T-cell (primary cell): ENCODE data around the gene TCF7L1. TPM values are rescaled to one million over a fixed set of nuclear protein-coding genes. Genes with fewer than 3 reads are reported as not detected.

Experiments
- ATAC-seq, 4 experiments: fragments of 200-7000 bp in 3 of 4; fragments of 150-1000 bp in 1 of 4; cut with Tn5 transposase; replicated peaks in 1 of 4; 1 replicate in 3 of 4; 2 replicates in 1 of 4; pipeline ENCODE4 v1.10.0; 2021; ENCODE audit warnings: moderate library complexity in 3 of 4, mild to moderate bottlenecking in 2 of 4, moderate number of reproducible peaks in 1 of 4
- CTCF ChIA-PET, 2 donors: fragments of 300-600 bp; sonication (Branson Sonifier 250); formaldehyde crosslinking; loops; one replicate each; lab custom pipeline; 2022; ENCODE audit warnings: antibody characterized with exemption in 2 of 2; lab: Charles Lee
- POLR2A ChIA-PET, 2 donors: fragments of 300-600 bp; sonication (Branson Sonifier 250); formaldehyde crosslinking; loops; one replicate each; lab custom pipeline; 2022; ENCODE audit warnings: antibody characterized with exemption in 2 of 2; lab: Charles Lee
- DNase-seq, 35 experiments: peaks; one replicate each; pipeline versions ENCODE4 v3.0.0 to v3.0.0-alpha.2; 2013 to 2023
- H3K27ac ChIP-seq: one replicate; pipeline ENCODE4 v1.5.1; 2013; ENCODE audit warnings: low read length
- H3K27me3 ChIP-seq, 2 experiments: replicated peaks in 1 of 2; 1 replicate in 1 of 2; 2 replicates in 1 of 2; pipeline versions ENCODE4 v1.6.1 to v1.7.0; 2013; ENCODE audit warnings: low read length in 1 of 2, mixed read lengths in 1 of 2; ENCODE audit not compliant: control insufficient read depth in 2 of 2, insufficient read depth in 2 of 2; ENCODE audit errors: extremely low read depth in 1 of 2
- H3K36me3 ChIP-seq, 2 donors: 1 replicate in 1 of 2; 2 replicates in 1 of 2; pipeline versions ENCODE4 v1.6.1 to v1.7.0; 2013; ENCODE audit warnings: low read length in 1 of 2; ENCODE audit not compliant: control insufficient read depth in 2 of 2, insufficient read depth in 1 of 2; ENCODE audit errors: extremely low read depth in 1 of 2
- H3K4me1 ChIP-seq, 2 experiments: 1 replicate in 1 of 2; 2 replicates in 1 of 2; pipeline versions ENCODE4 v1.6.1 to v1.7.0; 2013; ENCODE audit warnings: low read length in 2 of 2, mixed read lengths in 1 of 2; ENCODE audit not compliant: insufficient read depth in 2 of 2, control insufficient read depth in 1 of 2; ENCODE audit errors: extremely low read depth in 1 of 2
- H3K4me3 ChIP-seq, 2 donors: 1 replicate in 1 of 2; 2 replicates in 1 of 2; pipeline versions ENCODE4 v1.5.1 to v1.7.0; 2013; ENCODE audit warnings: mild to moderate bottlenecking in 2 of 2, low read length in 1 of 2, moderate library complexity in 1 of 2; ENCODE audit not compliant: control insufficient read depth in 1 of 2; ENCODE audit errors: extremely low read depth in 1 of 2
- H3K9me3 ChIP-seq: 2 replicates; pipeline ENCODE4 v1.7.0; 2013
- H3K27ac Mint-ChIP-seq, 2 donors: one replicate each; pipeline ENCODE4 v1.8.0; 2020 to 2021; ENCODE audit warnings: mild to moderate bottlenecking in 2 of 2, mixed read lengths in 2 of 2
- H3K27me3 Mint-ChIP-seq, 2 donors: one replicate each; pipeline ENCODE4 v1.8.0; 2021 to 2022; ENCODE audit warnings: mixed read lengths in 2 of 2
- H3K36me3 Mint-ChIP-seq: one replicate; pipeline ENCODE4 v1.8.0; 2021; ENCODE audit warnings: mixed read lengths
- H3K4me1 Mint-ChIP-seq, 3 donors: one replicate each; pipeline ENCODE4 v1.8.0; 2020 to 2022; ENCODE audit warnings: mixed read lengths in 3 of 3, mild to moderate bottlenecking in 1 of 3
- H3K4me3 Mint-ChIP-seq, 3 donors: one replicate each; pipeline ENCODE4 v1.8.0; 2020 to 2022; ENCODE audit warnings: mild to moderate bottlenecking in 3 of 3, mixed read lengths in 3 of 3, moderate library complexity in 3 of 3
- H3K9me3 Mint-ChIP-seq, 3 donors: one replicate each; pipeline ENCODE4 v1.8.0; 2020 to 2022; ENCODE audit warnings: mixed read lengths in 3 of 3
- WGBS: methylation state at CpG from one replicate; pipeline ENCODE4 v1.1.5; 2013; ENCODE audit warnings: missing lambda C conversion rate; ENCODE audit not compliant: insufficient coverage; 5-methylcytosine and 5-hydroxymethylcytosine counted together
- total RNA-seq, 35 experiments: library from RNA in 6 of 35; stranded (reverse) in 6 of 35; fragments of 120-200 nt in 1 of 35; gene quantifications; one replicate each; pipeline versions ENCODE4 v1.2.1 to v1.2.4 and lab custom pipeline; 2013 to 2026

TCF7L1 gene
- total RNA-seq, 5 donors from 2014 or later (not counting 1 experiment from before 2014, with no cell fraction given), result 0.07 to 0.16 (median 0.15) TPM; not detected in 2

- H3K36me3 ChIP-seq, result no peaks in the 10 kb centered on the region
- Mint-ChIP-seq H3K36me3 (no peaks in the 10 kb centered on the region), H3K9me3 (no peaks in the 10 kb centered on the region), H3K27ac (no peak overlapping the region), H3K4me1 (no peaks in the 10 kb centered on the region), H3K4me3 (no peak overlapping the region), H3K27me3 (peaks cover 23 to 24% of the 10 kb centered on the region in 2 donors)
- H3K27me3 ChIP-seq, result peaks cover 0 to 32% of the 10 kb centered on the region in 2 experiments
- no peaks in the 10 kb centered on the region for H3K4me1 ChIP-seq
- ChIA-PET POLR2A (no interaction called here), CTCF (no interaction called here)
- no peak overlapping the region for H3K4me3 ChIP-seq
- H3K9me3 ChIP-seq, result no peaks in the 10 kb centered on the region
- no peak overlapping the region for H3K27ac ChIP-seq
- ATAC-seq (no peak), DNase-seq (no peak)
- WGBS, result 42% methylated on average over 3 of the region's 10 CpGs
Measured at GRCh38 chr2:85230679-85231467, 97.7 kb downstream of the TCF7L1 start.

DNA sequence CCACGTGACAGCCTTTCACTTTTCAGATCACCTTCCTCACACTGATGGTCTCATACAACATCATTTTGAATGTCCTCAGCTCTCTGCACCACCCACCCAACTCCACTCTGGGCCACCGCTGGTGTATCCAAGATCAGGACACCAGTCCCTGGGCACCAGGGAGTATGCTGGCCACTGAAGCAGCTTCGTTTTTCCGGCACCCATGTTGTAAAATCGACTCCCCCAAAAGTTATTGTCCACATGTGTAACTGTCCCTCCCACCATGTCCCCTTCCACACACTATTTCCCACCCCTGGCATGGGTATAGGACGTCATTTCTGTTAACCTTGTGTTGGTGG is 98.2 kb downstream of the TCF7L1 start:
- H3K4me3 ChIP-seq, result no peak overlapping the region
- ChIA-PET POLR2A (no interaction called here), CTCF (no interaction called here)
- DNase-seq (no peak), ATAC-seq (no peak)
- no peaks in the 10 kb centered on the region for H3K36me3 Mint-ChIP-seq
- H3K36me3 ChIP-seq, result no peaks in the 10 kb centered on the region
- peaks cover 0 to 33% of the 10 kb centered on the region in 2 experiments for H3K27me3 ChIP-seq
- H3K27me3 Mint-ChIP-seq, result peaks cover 19 to 26% of the 10 kb centered on the region in 2 donors
- H3K4me3 Mint-ChIP-seq, result no peak overlapping the region
- no peaks in the 10 kb centered on the region for H3K4me1 ChIP-seq
- H3K4me1 Mint-ChIP-seq, result no peaks in the 10 kb centered on the region
- no peaks in the 10 kb centered on the region for H3K9me3 ChIP-seq
- H3K27ac Mint-ChIP-seq, result no peak overlapping the region
- no peak overlapping the region for H3K27ac ChIP-seq
- 78% methylated on average over 4 of the region's 6 CpGs for WGBS
- no peaks in the 10 kb centered on the region for H3K9me3 Mint-ChIP-seq

GRCh38 chr2:85231952-85232351 is 98.8 kb downstream of the TCF7L1 start:
- 87% methylated on average over 5 of the region's 10 CpGs for WGBS
- H3K9me3 ChIP-seq, result no peaks in the 10 kb centered on the region
- H3K4me3 ChIP-seq, result no peak overlapping the region
- no peak overlapping the region for H3K4me3 Mint-ChIP-seq
- H3K9me3 Mint-ChIP-seq, result no peaks in the 10 kb centered on the region
- no peaks in the 10 kb centered on the region for H3K36me3 Mint-ChIP-seq
- no peak for ATAC-seq
- H3K36me3 ChIP-seq, result no peaks in the 10 kb centered on the region
- H3K27me3 Mint-ChIP-seq, result peaks cover 17 to 22% of the 10 kb centered on the region in 2 donors
- peaks cover 0 to 30% of the 10 kb centered on the region in 2 experiments for H3K27me3 ChIP-seq
- no peaks in the 10 kb centered on the region for H3K4me1 Mint-ChIP-seq
- H3K4me1 ChIP-seq, result no peaks in the 10 kb centered on the region
- no peak overlapping the region for H3K27ac Mint-ChIP-seq
- ChIA-PET CTCF (no interaction called here), POLR2A (no interaction called here)
- H3K27ac ChIP-seq, result no peak overlapping the region
- no peak for DNase-seq

DNA sequence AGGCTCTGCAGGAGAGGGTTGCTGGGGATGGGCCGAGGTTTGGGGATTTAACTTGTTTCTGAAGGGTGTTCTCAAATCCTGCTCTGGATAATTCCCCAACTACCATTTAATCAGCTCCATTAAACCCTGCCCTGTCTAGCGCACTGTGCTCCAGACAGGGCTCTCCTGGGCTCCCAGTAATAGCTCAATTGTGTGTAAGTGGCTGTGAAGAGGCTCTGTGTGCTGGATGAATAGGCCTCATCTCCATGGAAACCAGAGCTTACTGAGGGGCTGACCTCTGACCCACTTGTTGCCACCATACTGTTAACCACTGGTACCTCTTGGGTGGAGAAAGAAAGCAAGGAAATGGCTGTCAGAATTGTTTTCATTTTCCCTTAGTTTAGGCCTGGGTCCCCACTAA is 101.7 kb downstream of the TCF7L1 start:
- H3K27me3 Mint-ChIP-seq, result peaks cover 33 to 34% of the 10 kb centered on the region in 2 donors
- H3K9me3 ChIP-seq, result no peaks in the 10 kb centered on the region
- no peaks in the 10 kb centered on the region for H3K4me1 ChIP-seq
- ChIA-PET POLR2A (no interaction called here), CTCF (no interaction called here)
- no peak overlapping the region for H3K4me3 ChIP-seq
- no peaks in the 10 kb centered on the region for H3K36me3 ChIP-seq
- no peaks in the 10 kb centered on the region for H3K36me3 Mint-ChIP-seq
- peaks cover 0 to 30% of the 10 kb centered on the region in 2 experiments for H3K27me3 ChIP-seq
- WGBS, result no CpG with 5 or more reads among the region's 2 CpGs
- no peaks in the 10 kb centered on the region for H3K9me3 Mint-ChIP-seq
- ATAC-seq, result no peak
- DNase-seq, result no peak
- H3K27ac ChIP-seq, result no peak overlapping the region
- no peak overlapping the region for H3K4me3 Mint-ChIP-seq
- peaks cover 0 to 12% (median 0%) of the 10 kb centered on the region in 3 donors for H3K4me1 Mint-ChIP-seq
- no peak overlapping the region for H3K27ac Mint-ChIP-seq

GRCh38 chr2:85235281-85235680 is 102.1 kb downstream of the TCF7L1 start:
- ChIA-PET POLR2A (no interaction called here), CTCF (no interaction called here)
- DNase-seq (no peak), ATAC-seq (no peak)
- Mint-ChIP-seq H3K27ac (no peak overlapping the region), H3K9me3 (no peaks in the 10 kb centered on the region), H3K4me1 (peaks cover 0 to 12% (median 0%) of the 10 kb centered on the region in 3 donors), H3K36me3 (no peaks in the 10 kb centered on the region), H3K27me3 (peaks cover 33 to 34% of the 10 kb centered on the region in 2 donors), H3K4me3 (no peak overlapping the region)
- no peaks in the 10 kb centered on the region for H3K9me3 ChIP-seq
- H3K4me1 ChIP-seq, result no peaks in the 10 kb centered on the region
- H3K27me3 ChIP-seq, result peaks cover 0 to 30% of the 10 kb centered on the region in 2 experiments
- no peak overlapping the region for H3K27ac ChIP-seq
- H3K4me3 ChIP-seq, result no peak overlapping the region
- 95% methylated on average over 3 of the region's 5 CpGs for WGBS
- no peaks in the 10 kb centered on the region for H3K36me3 ChIP-seq

DNA sequence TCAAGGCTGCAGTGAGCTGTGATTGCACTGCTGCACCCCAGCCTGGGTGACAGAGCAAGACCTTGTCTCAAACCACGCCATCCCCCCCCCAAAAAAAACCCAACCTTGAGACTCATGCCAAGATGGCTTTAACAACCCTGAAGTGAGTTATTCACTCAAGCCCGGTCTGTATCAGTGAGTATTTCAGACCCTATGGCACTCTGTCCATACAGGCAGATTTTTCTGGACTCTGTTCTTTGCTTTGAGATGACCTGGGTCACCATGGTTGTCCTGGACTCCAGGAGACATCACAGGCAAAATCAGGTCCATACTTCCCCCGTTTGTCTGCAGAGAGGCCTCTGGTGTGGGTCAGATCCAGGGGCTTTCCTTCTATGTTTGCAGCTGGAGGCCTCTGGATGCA is 102.9 kb downstream of the TCF7L1 start:
- Histone ChIP-seq H3K27ac (no peak overlapping the region), H3K9me3 (no peaks in the 10 kb centered on the region), H3K36me3 (no peaks in the 10 kb centered on the region), H3K27me3 (peaks cover 0 to 30% of the 10 kb centered on the region in 2 experiments), H3K4me1 (no peaks in the 10 kb centered on the region), H3K4me3 (no peak overlapping the region)
- CTCF ChIA-PET, result interaction anchor here in 1 of 2 donors (0.6 kb wide), 1 partner anchor 15 kb away, joined by 3 read pairs; no protein-coding TSS in a partner anchor
- H3K9me3 Mint-ChIP-seq, result no peaks in the 10 kb centered on the region
- no peak overlapping the region for H3K27ac Mint-ChIP-seq
- H3K4me1 Mint-ChIP-seq, result peaks cover 4 to 16% (median 4%) of the 10 kb centered on the region in 3 donors
- ATAC-seq, result no peak
- H3K36me3 Mint-ChIP-seq, result no peaks in the 10 kb centered on the region
- peaks cover 33 to 34% of the 10 kb centered on the region in 2 donors for H3K27me3 Mint-ChIP-seq
- no peak overlapping the region for H3K4me3 Mint-ChIP-seq
- POLR2A ChIA-PET, result no interaction called here
- DNase-seq, result no peak
- WGBS, result 64% methylated on average over 2 of the region's 3 CpGs
